Sigmoid colon (tissue), 4 donors: ENCODE results near the gene KCNMB2.

ENCODE experiments used
- CTCF ChIP-seq, 4 experiments: fragments of 450-650 bp in 3 of 4; fragments of 200-600 bp in 1 of 4; IDR thresholded peaks; one replicate each; pipeline ENCODE4 v1.5.1; 2016 to 2019; ENCODE audit warnings: antibody characterized with exemption in 4 of 4, mild to moderate bottlenecking in 3 of 4, moderate library complexity in 2 of 4
- EP300 ChIP-seq, 4 donors: sonication (generic); formaldehyde crosslinking; IDR thresholded peaks; one replicate each; pipeline ENCODE4 v1.6.1; 2017; ENCODE audit warnings: antibody characterized with exemption in 4 of 4
- POLR2A ChIP-seq, 2 donors: fragments of 450-650 bp; IDR thresholded peaks; one replicate each; pipeline ENCODE4 v1.6.1; 2016; ENCODE audit warnings: antibody characterized with exemption in 2 of 2, mild to moderate bottlenecking in 2 of 2, moderate library complexity in 2 of 2
- POLR2AphosphoS5 ChIP-seq, 4 donors: sonication (generic); formaldehyde crosslinking; IDR thresholded peaks; one replicate each; pipeline ENCODE4 v1.6.1; 2017; ENCODE audit warnings: antibody characterized with exemption in 4 of 4

- no peak for TF ChIP-seq CTCF (IDR thresholded peaks at IDR 0.05)
- TF ChIP-seq EP300 (IDR thresholded peaks at IDR 0.05): no peak
- no peak for TF ChIP-seq POLR2A (IDR thresholded peaks at IDR 0.05)
- no peak for TF ChIP-seq POLR2AphosphoS5 (IDR thresholded peaks at IDR 0.05)
Measured at GRCh38 chr3:178584722-178585380, 48.6 kb downstream of the KCNMB2 start.
